NCI-H1092 (cell line): ENCODE measurements around the gene UBE2L5.
A peak's percentile ranks its signal among the peaks of the same experiment; 100 is the strongest.
"Not testable (repeated sequence)": the region's sequence is repeated elsewhere in the genome, so short reads cannot be mapped to it uniquely, and the experiment has no call there.

Experiments used
- DNase-seq: peaks from one replicate; lab custom pipeline; 2025; lab: John Stamatoyannopoulos, UW

Gene UBE2L5

GRCh38 chr13:30440910-30441703 lies 18.8 kb downstream of the UBE2L5 start:
- DNase-seq = no peak

- DNase-seq = no peak
These were observed 20.6 kb downstream of the UBE2L5 start for GRCh38 chr13:30442926-30443325.

GRCh38 chr13:30443491-30443890 lies 21.2 kb downstream of the UBE2L5 start:
- DNase-seq = not testable (repeated sequence)

- no peak for DNase-seq
These were observed 21.7 kb downstream of the UBE2L5 start for GRCh38 chr13:30443957-30444404.

- no peak for DNase-seq
These were observed 23.8 kb downstream of the UBE2L5 start for GRCh38 chr13:30446126-30446500.

GRCh38 chr13:30448441-30448840 lies 26.1 kb downstream of the UBE2L5 start:
- DNase-seq = no peak

GRCh38 chr13:30450066-30450465 lies 27.8 kb downstream of the UBE2L5 start:
- DNase-seq = no peak

GRCh38 chr13:30451476-30451875 lies 29.2 kb downstream of the UBE2L5 start:
- DNase-seq = not testable (repeated sequence)

GRCh38 chr13:30453727-30454126 lies 31.4 kb downstream of the UBE2L5 start:
- no peak for DNase-seq

GRCh38 chr13:30454991-30455390 lies 32.7 kb downstream of the UBE2L5 start:
- DNase-seq = no peak

- no peak for DNase-seq
These were observed 34.0 kb downstream of the UBE2L5 start for GRCh38 chr13:30456290-30456689.

- DNase-seq = no peak
These were observed 35.1 kb downstream of the UBE2L5 start for GRCh38 chr13:30457306-30457891.

- not testable (repeated sequence) for DNase-seq
These were observed 39.2 kb downstream of the UBE2L5 start for GRCh38 chr13:30461279-30462066.

GRCh38 chr13:30463787-30464495 lies 41.6 kb downstream of the UBE2L5 start:
- no peak for DNase-seq

- DNase-seq = peak; percentile 56
These were observed 42.4 kb downstream of the UBE2L5 start for GRCh38 chr13:30464496-30465342.

- no peak for DNase-seq
These were observed 43.0 kb downstream of the UBE2L5 start for GRCh38 chr13:30465343-30465592.

- DNase-seq = peak; percentile 97
These were observed 43.5 kb downstream of the UBE2L5 start, which contains the start of gene HMGB1 for GRCh38 chr13:30465593-30466357. HMGB1 (minus strand) TSS chr13:30465936; CDS start chr13:30463680, 2,256 bp downstream.

- no peak for DNase-seq
These were observed 44.0 kb downstream of the UBE2L5 start for GRCh38 chr13:30466358-30466714.

GRCh38 chr13:30466841-30467252 lies 44.6 kb downstream of the UBE2L5 start:
- DNase-seq = no peak

- no peak for DNase-seq
These were observed 51.4 kb downstream of the UBE2L5 start for GRCh38 chr13:30473675-30474074.
